ENCODE data around the gene XIRP1.

- TF ChIP-seq EGR1 (IDR thresholded peaks at IDR 0.05; ENCODE audit: low read depth) (no peak), YY1 (IDR thresholded peaks at IDR 0.05; ENCODE audit: extremely low read depth, insufficient replicate concordance, low read depth, low read length) (no peak), POLR2AphosphoS5 (IDR thresholded peaks at IDR 0.05; ENCODE audit: low read depth, low read length) (no peak), CEBPB (IDR thresholded peaks at IDR 0.05; ENCODE audit: low read depth) (no peak), POLR2A (IDR thresholded peaks at IDR 0.05; ENCODE audit: borderline replicate concordance, extremely low read depth, insufficient read depth, insufficient read length) (no peak)
- TF ChIP-seq, protein P1, sequence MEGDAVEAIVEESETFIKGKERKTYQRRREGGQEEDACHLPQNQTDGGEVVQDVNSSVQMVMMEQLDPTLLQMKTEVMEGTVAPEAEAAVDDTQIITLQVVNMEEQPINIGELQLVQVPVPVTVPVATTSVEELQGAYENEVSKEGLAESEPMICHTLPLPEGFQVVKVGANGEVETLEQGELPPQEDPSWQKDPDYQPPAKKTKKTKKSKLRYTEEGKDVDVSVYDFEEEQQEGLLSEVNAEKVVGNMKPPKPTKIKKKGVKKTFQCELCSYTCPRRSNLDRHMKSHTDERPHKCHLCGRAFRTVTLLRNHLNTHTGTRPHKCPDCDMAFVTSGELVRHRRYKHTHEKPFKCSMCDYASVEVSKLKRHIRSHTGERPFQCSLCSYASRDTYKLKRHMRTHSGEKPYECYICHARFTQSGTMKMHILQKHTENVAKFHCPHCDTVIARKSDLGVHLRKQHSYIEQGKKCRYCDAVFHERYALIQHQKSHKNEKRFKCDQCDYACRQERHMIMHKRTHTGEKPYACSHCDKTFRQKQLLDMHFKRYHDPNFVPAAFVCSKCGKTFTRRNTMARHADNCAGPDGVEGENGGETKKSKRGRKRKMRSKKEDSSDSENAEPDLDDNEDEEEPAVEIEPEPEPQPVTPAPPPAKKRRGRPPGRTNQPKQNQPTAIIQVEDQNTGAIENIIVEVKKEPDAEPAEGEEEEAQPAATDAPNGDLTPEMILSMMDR (IDR thresholded peaks at IDR 0.05 in 2 of 3, conservative IDR thresholded peaks at IDR 0.05 in 1 of 3; ENCODE audit: borderline replicate concordance in 1 of 3, insufficient read depth in 1 of 3, low read depth in 2 of 3, low read length in 2 of 3), result no peak
- TF ChIP-seq, protein P2, sequence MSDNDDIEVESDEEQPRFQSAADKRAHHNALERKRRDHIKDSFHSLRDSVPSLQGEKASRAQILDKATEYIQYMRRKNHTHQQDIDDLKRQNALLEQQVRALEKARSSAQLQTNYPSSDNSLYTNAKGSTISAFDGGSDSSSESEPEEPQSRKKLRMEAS (IDR thresholded peaks at IDR 0.05), result no peak
- TF ChIP-seq, protein P3, sequence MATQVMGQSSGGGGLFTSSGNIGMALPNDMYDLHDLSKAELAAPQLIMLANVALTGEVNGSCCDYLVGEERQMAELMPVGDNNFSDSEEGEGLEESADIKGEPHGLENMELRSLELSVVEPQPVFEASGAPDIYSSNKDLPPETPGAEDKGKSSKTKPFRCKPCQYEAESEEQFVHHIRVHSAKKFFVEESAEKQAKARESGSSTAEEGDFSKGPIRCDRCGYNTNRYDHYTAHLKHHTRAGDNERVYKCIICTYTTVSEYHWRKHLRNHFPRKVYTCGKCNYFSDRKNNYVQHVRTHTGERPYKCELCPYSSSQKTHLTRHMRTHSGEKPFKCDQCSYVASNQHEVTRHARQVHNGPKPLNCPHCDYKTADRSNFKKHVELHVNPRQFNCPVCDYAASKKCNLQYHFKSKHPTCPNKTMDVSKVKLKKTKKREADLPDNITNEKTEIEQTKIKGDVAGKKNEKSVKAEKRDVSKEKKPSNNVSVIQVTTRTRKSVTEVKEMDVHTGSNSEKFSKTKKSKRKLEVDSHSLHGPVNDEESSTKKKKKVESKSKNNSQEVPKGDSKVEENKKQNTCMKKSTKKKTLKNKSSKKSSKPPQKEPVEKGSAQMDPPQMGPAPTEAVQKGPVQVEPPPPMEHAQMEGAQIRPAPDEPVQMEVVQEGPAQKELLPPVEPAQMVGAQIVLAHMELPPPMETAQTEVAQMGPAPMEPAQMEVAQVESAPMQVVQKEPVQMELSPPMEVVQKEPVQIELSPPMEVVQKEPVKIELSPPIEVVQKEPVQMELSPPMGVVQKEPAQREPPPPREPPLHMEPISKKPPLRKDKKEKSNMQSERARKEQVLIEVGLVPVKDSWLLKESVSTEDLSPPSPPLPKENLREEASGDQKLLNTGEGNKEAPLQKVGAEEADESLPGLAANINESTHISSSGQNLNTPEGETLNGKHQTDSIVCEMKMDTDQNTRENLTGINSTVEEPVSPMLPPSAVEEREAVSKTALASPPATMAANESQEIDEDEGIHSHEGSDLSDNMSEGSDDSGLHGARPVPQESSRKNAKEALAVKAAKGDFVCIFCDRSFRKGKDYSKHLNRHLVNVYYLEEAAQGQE (IDR thresholded peaks at IDR 0.05; ENCODE audit: low read depth), result no peak
These were observed 15.2 kb upstream of the XIRP1 start for GRCh38 chr3:39207361-39208186.

Data from HCT116 (cell line).